CD4-positive, alpha-beta T cell treated with Interleukin-17A for 1 hour (primary cell): ENCODE results near the gene CDKN1C.

Experiments used
- DNase-seq: peaks from one replicate; pipeline ENCODE4 v3.0.0-alpha.2; 2020

Gene CDKN1C

GRCh38 chr11:2904153-2905052 lies 18.8 kb upstream of the CDKN1C start:
- DNase-seq = no peak

GRCh38 chr11:2903672-2904011 lies 18.1 kb upstream of the CDKN1C start:
- DNase-seq = no peak

- no peak for DNase-seq
These were observed 17.5 kb upstream of the CDKN1C start for GRCh38 chr11:2902784-2903671.

GRCh38 chr11:2901854-2902783 lies 16.5 kb upstream of the CDKN1C start:
- peak; percentile 95 for DNase-seq

GRCh38 chr11:2901196-2901796 lies 15.7 kb upstream of the CDKN1C start:
- DNase-seq = no peak

GRCh38 chr11:2899080-2899783 lies 13.7 kb upstream of the CDKN1C start:
- DNase-seq = no peak

GRCh38 chr11:2898366-2899079 lies 12.9 kb upstream of the CDKN1C start:
- peak; percentile 68 for DNase-seq

GRCh38 chr11:2897048-2897447 lies 11.5 kb upstream of the CDKN1C start:
- no peak for DNase-seq

GRCh38 chr11:2896047-2896446 lies 10.5 kb upstream of the CDKN1C start:
- DNase-seq = no peak

GRCh38 chr11:2893935-2894334 lies 8.4 kb upstream of the CDKN1C start:
- no peak for DNase-seq

GRCh38 chr11:2892967-2893528 lies 7.5 kb upstream of the CDKN1C start:
- DNase-seq = peak; percentile 54

GRCh38 chr11:2892215-2892966 lies 6.8 kb upstream of the CDKN1C start:
- peak; percentile 72 for DNase-seq

GRCh38 chr11:2891326-2892214 lies 6.0 kb upstream of the CDKN1C start:
- no peak for DNase-seq

- no peak for DNase-seq
These were observed 5.1 kb upstream of the CDKN1C start for GRCh38 chr11:2890466-2891294.

- DNase-seq = no peak
These were observed 4.0 kb upstream of the CDKN1C start for GRCh38 chr11:2889362-2890273.

GRCh38 chr11:2888266-2888968 lies 2.8 kb upstream of the CDKN1C start:
- peak; percentile 86 for DNase-seq
